ENCODE data around the gene NDRG3. TPM values are rescaled to one million over a fixed set of nuclear protein-coding genes. Genes with fewer than 3 reads are reported as not detected.
"Not testable (repeated sequence)": the region's sequence is repeated elsewhere in the genome, so short reads cannot be mapped to it uniquely, and the experiment has no call there.

NDRG3 gene
- total and polyA plus RNA-seq, 9 donors = 15.0 to 22.3 (median 16.8) TPM

- WGBS (ENCODE audit: insufficient coverage) = 90% methylated on average over 2 of the region's 5 CpGs
- Histone ChIP-seq H3K4me3 (ENCODE audit: low read length) (no peak overlapping the region), H3K36me3 (ENCODE audit: control insufficient read depth, insufficient read depth, low read length) (no peaks in the 10 kb centered on the region), H3K9me3 (replicated peaks; ENCODE audit: control insufficient read depth, low read depth, low read length) (no peaks in the 10 kb centered on the region), H3K27me3 (ENCODE audit: control insufficient read depth, insufficient read depth, low read length) (no peaks in the 10 kb centered on the region), H3K27ac (ENCODE audit: low read length) (no peak overlapping the region), H3K4me1 (ENCODE audit: control insufficient read depth, insufficient read depth, low read length) (no peaks in the 10 kb centered on the region)
- DNase-seq = no peak
Measured at GRCh38 chr20:36709126-36709525, 36.8 kb downstream of the NDRG3 start.

GRCh38 chr20:36703530-36703929 is 42.4 kb downstream of the NDRG3 start:
- Histone ChIP-seq H3K9me3 (replicated peaks; ENCODE audit: control insufficient read depth, low read depth, low read length) (no peaks in the 10 kb centered on the region), H3K4me3 (ENCODE audit: low read length) (no peak overlapping the region), H3K27me3 (ENCODE audit: control insufficient read depth, insufficient read depth, low read length) (no peaks in the 10 kb centered on the region), H3K4me1 (ENCODE audit: control insufficient read depth, insufficient read depth, low read length) (no peaks in the 10 kb centered on the region), H3K36me3 (ENCODE audit: control insufficient read depth, insufficient read depth, low read length) (no peaks in the 10 kb centered on the region), H3K27ac (ENCODE audit: low read length) (no peak overlapping the region)
- WGBS (ENCODE audit: insufficient coverage) = 100% methylated on average over 1 of the region's 4 CpGs
- DNase-seq = no peak

GRCh38 chr20:36700438-36700837 is 45.5 kb downstream of the NDRG3 start:
- no peaks in the 10 kb centered on the region for H3K36me3 ChIP-seq (ENCODE audit: control insufficient read depth, insufficient read depth, low read length)
- DNase-seq = no peak
- H3K4me1 ChIP-seq (ENCODE audit: control insufficient read depth, insufficient read depth, low read length) = no peaks in the 10 kb centered on the region
- H3K27me3 ChIP-seq (ENCODE audit: control insufficient read depth, insufficient read depth, low read length) = no peaks in the 10 kb centered on the region
- no peak overlapping the region for H3K4me3 ChIP-seq (ENCODE audit: low read length)
- 50% methylated on average over 2 of the region's 3 CpGs for WGBS (ENCODE audit: insufficient coverage)
- no peak overlapping the region for H3K27ac ChIP-seq (ENCODE audit: low read length)
- no peaks in the 10 kb centered on the region for H3K9me3 ChIP-seq (replicated peaks; ENCODE audit: control insufficient read depth, low read depth, low read length)

GRCh38 chr20:36695467-36695866 is 50.4 kb downstream of the NDRG3 start:
- WGBS (ENCODE audit: insufficient coverage) = 95% methylated on average over 7 of the region's 8 CpGs
- H3K36me3 ChIP-seq (ENCODE audit: control insufficient read depth, insufficient read depth, low read length); H3K9me3 ChIP-seq (replicated peaks; ENCODE audit: control insufficient read depth, low read depth, low read length); H3K27me3 ChIP-seq (ENCODE audit: control insufficient read depth, insufficient read depth, low read length); DNase-seq; H3K27ac ChIP-seq (ENCODE audit: low read length); H3K4me3 ChIP-seq (ENCODE audit: low read length); H3K4me1 ChIP-seq (ENCODE audit: control insufficient read depth, insufficient read depth, low read length): not testable (repeated sequence)

GRCh38 chr20:36688630-36689029 is 57.3 kb downstream of the NDRG3 start:
- no peaks in the 10 kb centered on the region for H3K4me1 ChIP-seq (ENCODE audit: control insufficient read depth, insufficient read depth, low read length)
- 73% methylated on average over 4 of the region's 7 CpGs for WGBS (ENCODE audit: insufficient coverage)
- no peak for DNase-seq
- no peak overlapping the region for H3K27ac ChIP-seq (ENCODE audit: low read length)
- H3K4me3 ChIP-seq (ENCODE audit: low read length) = no peak overlapping the region
- peaks cover 12% of the 10 kb centered on the region for H3K36me3 ChIP-seq (ENCODE audit: control insufficient read depth, insufficient read depth, low read length)
- H3K27me3 ChIP-seq (ENCODE audit: control insufficient read depth, insufficient read depth, low read length) = no peaks in the 10 kb centered on the region
- no peaks in the 10 kb centered on the region for H3K9me3 ChIP-seq (replicated peaks; ENCODE audit: control insufficient read depth, low read depth, low read length)

GRCh38 chr20:36687850-36688249 is 58.0 kb downstream of the NDRG3 start:
- no peak overlapping the region for H3K4me3 ChIP-seq (ENCODE audit: low read length)
- H3K9me3 ChIP-seq (replicated peaks; ENCODE audit: control insufficient read depth, low read depth, low read length) = no peaks in the 10 kb centered on the region
- no peak overlapping the region for H3K27ac ChIP-seq (ENCODE audit: low read length)
- no peaks in the 10 kb centered on the region for H3K27me3 ChIP-seq (ENCODE audit: control insufficient read depth, insufficient read depth, low read length)
- WGBS (ENCODE audit: insufficient coverage) = no CpG with 5 or more reads among the region's 3 CpGs
- DNase-seq = no peak
- H3K4me1 ChIP-seq (ENCODE audit: control insufficient read depth, insufficient read depth, low read length) = no peaks in the 10 kb centered on the region
- H3K36me3 ChIP-seq (ENCODE audit: control insufficient read depth, insufficient read depth, low read length) = peaks cover 12% of the 10 kb centered on the region

- 100% methylated on average over 1 of the region's 4 CpGs for WGBS (ENCODE audit: insufficient coverage)
- Histone ChIP-seq H3K9me3 (replicated peaks; ENCODE audit: control insufficient read depth, low read depth, low read length) (no peaks in the 10 kb centered on the region), H3K4me1 (ENCODE audit: control insufficient read depth, insufficient read depth, low read length) (no peaks in the 10 kb centered on the region), H3K36me3 (ENCODE audit: control insufficient read depth, insufficient read depth, low read length) (peaks cover 14% of the 10 kb centered on the region), H3K27ac (ENCODE audit: low read length) (no peak overlapping the region), H3K27me3 (ENCODE audit: control insufficient read depth, insufficient read depth, low read length) (no peaks in the 10 kb centered on the region), H3K4me3 (ENCODE audit: low read length) (no peak overlapping the region)
- DNase-seq = no peak
Measured at GRCh38 chr20:36686944-36687343, 58.9 kb downstream of the NDRG3 start.

GRCh38 chr20:36686504-36686903 is 59.4 kb downstream of the NDRG3 start:
- no peaks in the 10 kb centered on the region for H3K4me1 ChIP-seq (ENCODE audit: control insufficient read depth, insufficient read depth, low read length)
- peaks cover 14% of the 10 kb centered on the region for H3K36me3 ChIP-seq (ENCODE audit: control insufficient read depth, insufficient read depth, low read length)
- DNase-seq = no peak
- no peaks in the 10 kb centered on the region for H3K9me3 ChIP-seq (replicated peaks; ENCODE audit: control insufficient read depth, low read depth, low read length)
- no peaks in the 10 kb centered on the region for H3K27me3 ChIP-seq (ENCODE audit: control insufficient read depth, insufficient read depth, low read length)
- no CpG with 5 or more reads among the region's 2 CpGs for WGBS (ENCODE audit: insufficient coverage)
- no peak overlapping the region for H3K4me3 ChIP-seq (ENCODE audit: low read length)
- H3K27ac ChIP-seq (ENCODE audit: low read length) = no peak overlapping the region

GRCh38 chr20:36684747-36685146 is 61.1 kb downstream of the NDRG3 start:
- Histone ChIP-seq H3K4me1 (ENCODE audit: control insufficient read depth, insufficient read depth, low read length) (no peaks in the 10 kb centered on the region), H3K27ac (ENCODE audit: low read length) (no peak overlapping the region), H3K9me3 (replicated peaks; ENCODE audit: control insufficient read depth, low read depth, low read length) (no peaks in the 10 kb centered on the region), H3K27me3 (ENCODE audit: control insufficient read depth, insufficient read depth, low read length) (no peaks in the 10 kb centered on the region), H3K4me3 (ENCODE audit: low read length) (no peak overlapping the region), H3K36me3 (ENCODE audit: control insufficient read depth, insufficient read depth, low read length) (peaks cover 14% of the 10 kb centered on the region)
- no CpG with 5 or more reads among the region's 6 CpGs for WGBS (ENCODE audit: insufficient coverage)
- DNase-seq = no peak

GRCh38 chr20:36682311-36682710 is 63.6 kb downstream of the NDRG3 start:
- no CpG with 5 or more reads among the region's 1 CpG for WGBS (ENCODE audit: insufficient coverage)
- H3K36me3 ChIP-seq (ENCODE audit: control insufficient read depth, insufficient read depth, low read length) = peaks cover 19% of the 10 kb centered on the region
- DNase-seq = no peak

GRCh38 chr20:36677422-36677771 is 68.5 kb downstream of the NDRG3 start:
- H3K27ac ChIP-seq (ENCODE audit: low read length) = no peak overlapping the region
- H3K4me1 ChIP-seq (ENCODE audit: control insufficient read depth, insufficient read depth, low read length) = no peaks in the 10 kb centered on the region
- 97% methylated on average over 8 of the region's 8 CpGs for WGBS (ENCODE audit: insufficient coverage)
- H3K9me3 ChIP-seq (replicated peaks; ENCODE audit: control insufficient read depth, low read depth, low read length) = no peaks in the 10 kb centered on the region
- DNase-seq = no peak
- H3K27me3 ChIP-seq (ENCODE audit: control insufficient read depth, insufficient read depth, low read length) = no peaks in the 10 kb centered on the region
- H3K36me3 ChIP-seq (ENCODE audit: control insufficient read depth, insufficient read depth, low read length) = peaks cover 14% of the 10 kb centered on the region
- H3K4me3 ChIP-seq (ENCODE audit: low read length) = no peak overlapping the region

More at GRCh38 chr20:36682311-36682710, 63.6 kb downstream of the NDRG3 start:
- no peaks in the 10 kb centered on the region for H3K4me1 ChIP-seq (ENCODE audit: control insufficient read depth, insufficient read depth, low read length)
- H3K4me3 ChIP-seq (ENCODE audit: low read length) = no peak overlapping the region
- no peak overlapping the region for H3K27ac ChIP-seq (ENCODE audit: low read length)
- H3K27me3 ChIP-seq (ENCODE audit: control insufficient read depth, insufficient read depth, low read length) = no peaks in the 10 kb centered on the region
- H3K9me3 ChIP-seq (replicated peaks; ENCODE audit: control insufficient read depth, low read depth, low read length) = no peaks in the 10 kb centered on the region

All from muscle of leg (tissue), 11 donors.